B cell (primary cell): ENCODE data around the gene PSD4. TPM values are rescaled to one million over a fixed set of nuclear protein-coding genes. Genes with fewer than 3 reads are reported as not detected.

ENCODE experiments used
- ATAC-seq: fragments of 200-7000 bp; cut with Tn5 transposase; one replicate; pipeline ENCODE4 v1.10.0; 2021; ENCODE audit warnings: low read depth, mild to moderate bottlenecking, moderate number of reproducible peaks, moderate library complexity
- CTCF ChIA-PET: fragments of 350-600 bp; sonication (Branson Sonifier 250); formaldehyde crosslinking; loops from one replicate; lab custom pipeline; 2021; ENCODE audit warnings: antibody characterized with exemption, inconsistent platforms; lab: Charles Lee
- POLR2A ChIA-PET: fragments of 350-600 bp; sonication (Branson Sonifier 250); formaldehyde crosslinking; loops from one replicate; lab custom pipeline; 2021; ENCODE audit warnings: antibody characterized with exemption; lab: Charles Lee
- DNase-seq: peaks from one replicate; pipeline ENCODE4 v3.0.0; 2013
- H2AFZ ChIP-seq: 2 replicates; pipeline ENCODE4 v1.6.1; 2012; ENCODE audit warnings: mild to moderate bottlenecking, low read depth, low read length; ENCODE audit not compliant: insufficient read depth, poor library complexity, severe bottlenecking
- H3K27ac ChIP-seq, 2 donors: 1 replicate in 1 of 2; 2 replicates in 1 of 2; pipeline ENCODE4 v1.5.1; 2012 to 2013; ENCODE audit warnings: low read length in 2 of 2, mild to moderate bottlenecking in 2 of 2, moderate library complexity in 1 of 2
- H3K27me3 ChIP-seq, 4 experiments: fragments of 200-600 bp in 1 of 4; sonication (generic) in 1 of 4; replicated peaks in 1 of 4; 1 replicate in 2 of 4; 2 replicates in 2 of 4; pipeline versions ENCODE4 v1.6.1 to v1.7.0; 2013 to 2016; ENCODE audit warnings: low read length in 3 of 4, mild to moderate bottlenecking in 2 of 4, mixed read lengths in 1 of 4, moderate library complexity in 1 of 4; ENCODE audit not compliant: insufficient read depth in 4 of 4, control insufficient read depth in 3 of 4; ENCODE audit errors: control extremely low read depth in 1 of 4
- H3K36me3 ChIP-seq, 2 experiments: replicated peaks in 1 of 2; 1 replicate in 1 of 2; 2 replicates in 1 of 2; pipeline versions ENCODE4 v1.6.1 to v1.7.1; 2013; ENCODE audit warnings: low read length in 1 of 2; ENCODE audit not compliant: insufficient read depth in 2 of 2, control insufficient read depth in 1 of 2; ENCODE audit errors: control extremely low read depth in 1 of 2, extremely low read depth in 1 of 2
- H3K4me1 ChIP-seq, 2 donors: fragments of 200-600 bp in 1 of 2; sonication (generic) in 1 of 2; 1 replicate in 1 of 2; 2 replicates in 1 of 2; pipeline versions ENCODE4 v1.5.1 to v1.6.1; 2013 to 2017; ENCODE audit warnings: low read length in 2 of 2; ENCODE audit not compliant: control insufficient read depth in 2 of 2, insufficient read depth in 2 of 2
- H3K4me2 ChIP-seq: replicated peaks from 2 replicates; pipeline ENCODE3; 2012; ENCODE audit warnings: mild to moderate bottlenecking, low read depth, low read length; ENCODE audit not compliant: poor library complexity, severe bottlenecking
- H3K4me3 ChIP-seq, 5 experiments: fragments of 200-600 bp in 1 of 5; sonication (generic) in 1 of 5; 1 replicate in 3 of 5; 2 replicates in 2 of 5; pipeline versions ENCODE4 v1.5.1 to v1.7.0; 2011 to 2016; ENCODE audit warnings: low read length in 4 of 5, mild to moderate bottlenecking in 4 of 5, low read depth in 2 of 5, control low read depth in 1 of 5, moderate library complexity in 1 of 5; ENCODE audit not compliant: insufficient read depth in 1 of 5; ENCODE audit errors: control extremely low read depth in 1 of 5, extremely low read depth in 1 of 5
- H3K79me2 ChIP-seq: fragments of 200-600 bp; sonication (generic); one replicate; pipeline ENCODE4 v1.6.0; 2016; ENCODE audit warnings: low read length; ENCODE audit not compliant: control insufficient read depth, insufficient read depth
- H3K9ac ChIP-seq: fragments of 200-600 bp; sonication (generic); 2 replicates; pipeline ENCODE4 v1.6.1; 2017; ENCODE audit warnings: mild to moderate bottlenecking, low read length, moderate library complexity
- H3K9me3 ChIP-seq, 3 donors: one replicate each; pipeline versions ENCODE4 v1.6.1 to v1.7.1; 2013; ENCODE audit warnings: low read length in 2 of 3; ENCODE audit not compliant: control insufficient read depth in 2 of 3, insufficient read depth in 1 of 3; ENCODE audit errors: control extremely low read depth in 1 of 3
- H4K20me1 ChIP-seq: 2 replicates; pipeline ENCODE4 v1.6.0; 2012; ENCODE audit warnings: mild to moderate bottlenecking, low read length; ENCODE audit not compliant: insufficient read depth, control insufficient read depth, poor library complexity, severe bottlenecking
- H3K27ac Mint-ChIP-seq: one replicate; pipeline ENCODE4 v1.8.0; 2021; ENCODE audit warnings: mixed read lengths
- H3K27me3 Mint-ChIP-seq: one replicate; pipeline ENCODE4 v1.8.0; 2021; ENCODE audit warnings: mixed read lengths
- H3K4me1 Mint-ChIP-seq: one replicate; pipeline ENCODE4 v1.8.0; 2021; ENCODE audit warnings: mixed read lengths
- H3K4me3 Mint-ChIP-seq: one replicate; pipeline ENCODE4 v1.8.0; 2021; ENCODE audit warnings: mixed read lengths
- H3K9me3 Mint-ChIP-seq: one replicate; pipeline ENCODE4 v1.8.0; 2022; ENCODE audit warnings: mixed read lengths; ENCODE audit not compliant: insufficient read depth
- CTCF ChIP-seq: fragments of 200-600 bp; IDR thresholded peaks from one replicate; pipeline ENCODE4 v1.8.0; 2022; ENCODE audit warnings: antibody characterized with exemption, mild to moderate bottlenecking
- EZH2 ChIP-seq: IDR thresholded peaks from 2 replicates; pipeline ENCODE4 v1.6.1; 2012; ENCODE audit warnings: borderline replicate concordance, low read depth, mild to moderate bottlenecking, moderate library complexity, low read length; ENCODE audit not compliant: insufficient read depth, poor library complexity, severe bottlenecking
- WGBS: methylation state at CpG from one replicate; pipeline ENCODE4 v1.1.5; 2013; ENCODE audit warnings: missing lambda C conversion rate; ENCODE audit not compliant: insufficient coverage; 5-methylcytosine and 5-hydroxymethylcytosine counted together
- intact Hi-C: fragments of 100-400 bp; cut with micrococcal nuclease; formaldehyde crosslinking; loops from one replicate; pipeline ENCODE4 v1.10.0; 2022
- polyA plus RNA-seq: library from polyadenylated mRNA; depleted of rRNA; stranded (reverse); fragments of >200 nt; gene quantifications from 2 replicates; pipeline ENCODE4 v1.2.3, GENCODE V29; 2012
- total RNA-seq, 2 donors: library from RNA; stranded (reverse); fragments of 120-200 nt in 1 of 2; gene quantifications; 1 replicate in 1 of 2; 2 replicates in 1 of 2; pipeline versions ENCODE4 v1.2.3 to v1.2.4, GENCODE V29; 2013 to 2022

PSD4 gene
- total and polyA plus RNA-seq, 2 donors (not counting 1 experiment from before 2014, with no cell fraction given), result 87.1 to 203 TPM

GRCh38 chr2:113162869-113163268 is 10.9 kb upstream of the PSD4 start:
- Mint-ChIP-seq H3K4me3 (no peak overlapping the region), H3K9me3 (no peaks in the 10 kb centered on the region), H3K27ac (no peak overlapping the region), H3K4me1 (peaks cover 15% of the 10 kb centered on the region), H3K27me3 (no peaks in the 10 kb centered on the region)
- H4K20me1 ChIP-seq, result no peaks in the 10 kb centered on the region
- ATAC-seq, result no peak
- H3K27ac ChIP-seq, result no peak overlapping the region
- no peaks in the 10 kb centered on the region for H3K27me3 ChIP-seq
- intact Hi-C loops, result no loop called here
- ChIA-PET POLR2A (interaction anchor here (0.5 to 1.4 kb wide), 4 partner anchors 13 to 33 kb away, joined by 3 to 5 read pairs (median 3); no protein-coding TSS in a partner anchor), CTCF (interaction anchor here (0.7 to 1.7 kb wide), 5 partner anchors 10 to 26 kb away, joined by 5 to 6 read pairs (median 5); no protein-coding TSS in a partner anchor)
- TF ChIP-seq CTCF (no peak), EZH2 (no peak)
- H3K4me3 ChIP-seq, result no peak overlapping the region
- peaks cover 36% of the 10 kb centered on the region for H3K79me2 ChIP-seq
- H3K9ac ChIP-seq, result no peak overlapping the region
- DNase-seq, result no peak
- H3K4me1 ChIP-seq, result peaks cover 14% of the 10 kb centered on the region in 2 donors
- no peaks in the 10 kb centered on the region for H3K36me3 ChIP-seq
- no peak overlapping the region for H3K4me2 ChIP-seq
- no peak overlapping the region for H2AFZ ChIP-seq
- no peaks in the 10 kb centered on the region for H3K9me3 ChIP-seq

- no peaks in the 10 kb centered on the region for H3K9me3 ChIP-seq
- DNase-seq, result no peak
- no peak overlapping the region for H3K4me2 ChIP-seq
- no peak for ATAC-seq
- ChIA-PET POLR2A (interaction anchor here (1.4 kb wide), 1 partner anchor 11 kb away, joined by 3 read pairs; no protein-coding TSS in a partner anchor), CTCF (interaction anchor here (0.5 to 18.3 kb wide), 8 partner anchors 8 to 181 kb away, joined by 3 to 327 read pairs (median 4); no protein-coding TSS in a partner anchor)
- H4K20me1 ChIP-seq, result no peaks in the 10 kb centered on the region
- no peaks in the 10 kb centered on the region for H3K36me3 ChIP-seq
- H3K4me3 Mint-ChIP-seq, result no peak overlapping the region
- peaks cover 21% of the 10 kb centered on the region for H3K4me1 Mint-ChIP-seq
- TF ChIP-seq CTCF (no peak), EZH2 (no peak)
- H2AFZ ChIP-seq, result no peak overlapping the region
- peaks cover 45% of the 10 kb centered on the region for H3K79me2 ChIP-seq
- H3K9me3 Mint-ChIP-seq, result no peaks in the 10 kb centered on the region
- H3K9ac ChIP-seq, result no peak overlapping the region
- intact Hi-C loops, result no loop called here
- no peaks in the 10 kb centered on the region for H3K27me3 ChIP-seq
- H3K4me1 ChIP-seq, result peaks cover 20 to 22% of the 10 kb centered on the region in 2 donors
- H3K4me3 ChIP-seq, result no peak overlapping the region
- H3K27me3 Mint-ChIP-seq, result no peaks in the 10 kb centered on the region
- H3K27ac Mint-ChIP-seq, result no peak overlapping the region
- no peak overlapping the region for H3K27ac ChIP-seq
- WGBS, result 95% methylated on average over 11 of the region's 11 CpGs
Measured at GRCh38 chr2:113164215-113164929, 9.4 kb upstream of the PSD4 start.
